H1 (cell line): ENCODE results near the gene GNB5. TPM values are rescaled to one million over a fixed set of nuclear protein-coding genes. Genes with fewer than 3 reads are reported as not detected.

Source experiments
- ATF3 ChIP-seq: IDR thresholded peaks from 2 replicates; pipeline ENCODE4 v1.6.1; 2011; ENCODE audit warnings: low read depth, mild to moderate bottlenecking, low read length; ENCODE audit not compliant: insufficient read depth
- BCL11A ChIP-seq, 2 experiments: IDR thresholded peaks; one replicate each; pipeline ENCODE4 v1.6.1; 2011; ENCODE audit warnings: low read depth in 2 of 2, low read length in 2 of 2, mild to moderate bottlenecking in 2 of 2
- BRCA1 ChIP-seq: IDR thresholded peaks from 2 replicates; pipeline ENCODE4 v1.6.1; 2012; ENCODE audit warnings: low read depth, low read length, improper control_type of control experiment
- EGR1 ChIP-seq: IDR thresholded peaks from 2 replicates; pipeline ENCODE4 v1.6.1; 2011; ENCODE audit warnings: low read depth, low read length, borderline replicate concordance
- GABPA ChIP-seq: IDR thresholded peaks from 2 replicates; pipeline ENCODE4 v1.6.1; 2011; ENCODE audit warnings: mild to moderate bottlenecking, low read length, moderate library complexity, borderline replicate concordance; ENCODE audit not compliant: insufficient read depth
- HDAC6 ChIP-seq: IDR thresholded peaks from one replicate; pipeline ENCODE4 v1.7.1; 2012; ENCODE audit warnings: low read depth, mild to moderate bottlenecking, inconsistent platforms, low read length, moderate library complexity
- JUND ChIP-seq: IDR thresholded peaks from 2 replicates; pipeline ENCODE4 v1.6.1; 2011; ENCODE audit warnings: mild to moderate bottlenecking, improper control_type of control experiment, low read length
- TBP ChIP-seq: IDR thresholded peaks from 2 replicates; pipeline ENCODE4 v1.6.1; 2011; ENCODE audit warnings: low read depth, low read length, improper control_type of control experiment
- polyA plus RNA-seq, 7 experiments: library from polyadenylated mRNA; depleted of rRNA in 3 of 7; stranded (reverse) in 5 of 7; unstranded in 2 of 7; fragments of >200 nt in 5 of 7; fragments of 200-250 nt in 2 of 7; gene quantifications; 1 replicate in 5 of 7; 2 replicates in 1 of 7; 4 replicates in 1 of 7; pipeline versions ENCODE4 v1.2.1 to v1.2.3, GENCODE V29; 2011 to 2013; ENCODE audit warnings: missing spikeins in 2 of 7, mixed read lengths in 2 of 7
- total RNA-seq: library from RNA; stranded (reverse); fragmentation: NEBNext Ultra II Directional; extraction: Animal tissue kit (Norgen Biotek cat#: 25700); gene quantifications from 2 replicates; pipeline ENCODE4 v1.2.1, GENCODE V29; 2021
- TF ChIP-seq, protein P1 (sequence below): fragments of 300-600 bp; sonication (generic); IDR thresholded peaks from 2 replicates; pipeline ENCODE4 v1.7.1; 2012; ENCODE audit warnings: low read length, moderate library complexity, mild to moderate bottlenecking, inconsistent platforms; ENCODE audit not compliant: insufficient replicate concordance

Gene GNB5
- total and polyA plus RNA-seq, 2 of the 8 experiments (the other 6 are each of a cell fraction or from before 2014, with no cell fraction given): 21.7 to 42.5 TPM

DNA sequence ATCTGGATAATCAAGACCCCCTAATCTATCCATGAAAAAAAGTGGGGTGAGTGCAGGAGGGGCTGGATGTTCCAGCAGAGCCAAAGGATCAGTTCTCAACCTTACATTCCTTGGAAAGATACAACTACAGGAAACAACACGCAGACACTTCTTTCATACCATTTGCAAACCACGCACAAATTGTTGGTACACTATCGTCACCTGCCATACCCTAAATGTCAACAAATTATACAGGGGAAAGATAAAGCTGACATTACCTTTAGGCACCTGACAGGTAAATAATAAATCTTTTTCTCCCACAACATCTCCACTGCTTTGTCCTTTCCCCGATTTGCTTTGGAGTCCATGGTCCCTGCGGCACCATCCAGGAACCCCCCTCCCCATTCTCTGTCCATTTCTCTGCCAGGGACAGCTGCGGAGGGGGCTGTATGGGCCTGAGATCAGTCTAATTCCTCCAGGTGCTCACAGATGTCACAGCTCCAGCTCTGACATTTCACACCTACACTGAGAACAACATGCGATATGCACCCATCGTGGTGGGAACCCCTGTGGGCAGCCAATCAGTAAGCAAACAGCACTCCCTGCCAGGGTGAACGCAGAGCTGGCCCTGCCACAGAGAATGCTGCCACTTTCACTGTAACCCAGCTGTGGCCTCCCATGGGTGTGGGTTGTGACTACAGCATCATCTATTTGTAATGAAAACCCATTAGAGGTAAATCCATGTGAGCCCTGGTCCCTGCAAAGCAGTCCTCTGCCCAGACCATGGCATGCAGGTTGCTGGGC, 41.0 kb downstream of the GNB5 start (continued):
- TF ChIP-seq, protein P1, sequence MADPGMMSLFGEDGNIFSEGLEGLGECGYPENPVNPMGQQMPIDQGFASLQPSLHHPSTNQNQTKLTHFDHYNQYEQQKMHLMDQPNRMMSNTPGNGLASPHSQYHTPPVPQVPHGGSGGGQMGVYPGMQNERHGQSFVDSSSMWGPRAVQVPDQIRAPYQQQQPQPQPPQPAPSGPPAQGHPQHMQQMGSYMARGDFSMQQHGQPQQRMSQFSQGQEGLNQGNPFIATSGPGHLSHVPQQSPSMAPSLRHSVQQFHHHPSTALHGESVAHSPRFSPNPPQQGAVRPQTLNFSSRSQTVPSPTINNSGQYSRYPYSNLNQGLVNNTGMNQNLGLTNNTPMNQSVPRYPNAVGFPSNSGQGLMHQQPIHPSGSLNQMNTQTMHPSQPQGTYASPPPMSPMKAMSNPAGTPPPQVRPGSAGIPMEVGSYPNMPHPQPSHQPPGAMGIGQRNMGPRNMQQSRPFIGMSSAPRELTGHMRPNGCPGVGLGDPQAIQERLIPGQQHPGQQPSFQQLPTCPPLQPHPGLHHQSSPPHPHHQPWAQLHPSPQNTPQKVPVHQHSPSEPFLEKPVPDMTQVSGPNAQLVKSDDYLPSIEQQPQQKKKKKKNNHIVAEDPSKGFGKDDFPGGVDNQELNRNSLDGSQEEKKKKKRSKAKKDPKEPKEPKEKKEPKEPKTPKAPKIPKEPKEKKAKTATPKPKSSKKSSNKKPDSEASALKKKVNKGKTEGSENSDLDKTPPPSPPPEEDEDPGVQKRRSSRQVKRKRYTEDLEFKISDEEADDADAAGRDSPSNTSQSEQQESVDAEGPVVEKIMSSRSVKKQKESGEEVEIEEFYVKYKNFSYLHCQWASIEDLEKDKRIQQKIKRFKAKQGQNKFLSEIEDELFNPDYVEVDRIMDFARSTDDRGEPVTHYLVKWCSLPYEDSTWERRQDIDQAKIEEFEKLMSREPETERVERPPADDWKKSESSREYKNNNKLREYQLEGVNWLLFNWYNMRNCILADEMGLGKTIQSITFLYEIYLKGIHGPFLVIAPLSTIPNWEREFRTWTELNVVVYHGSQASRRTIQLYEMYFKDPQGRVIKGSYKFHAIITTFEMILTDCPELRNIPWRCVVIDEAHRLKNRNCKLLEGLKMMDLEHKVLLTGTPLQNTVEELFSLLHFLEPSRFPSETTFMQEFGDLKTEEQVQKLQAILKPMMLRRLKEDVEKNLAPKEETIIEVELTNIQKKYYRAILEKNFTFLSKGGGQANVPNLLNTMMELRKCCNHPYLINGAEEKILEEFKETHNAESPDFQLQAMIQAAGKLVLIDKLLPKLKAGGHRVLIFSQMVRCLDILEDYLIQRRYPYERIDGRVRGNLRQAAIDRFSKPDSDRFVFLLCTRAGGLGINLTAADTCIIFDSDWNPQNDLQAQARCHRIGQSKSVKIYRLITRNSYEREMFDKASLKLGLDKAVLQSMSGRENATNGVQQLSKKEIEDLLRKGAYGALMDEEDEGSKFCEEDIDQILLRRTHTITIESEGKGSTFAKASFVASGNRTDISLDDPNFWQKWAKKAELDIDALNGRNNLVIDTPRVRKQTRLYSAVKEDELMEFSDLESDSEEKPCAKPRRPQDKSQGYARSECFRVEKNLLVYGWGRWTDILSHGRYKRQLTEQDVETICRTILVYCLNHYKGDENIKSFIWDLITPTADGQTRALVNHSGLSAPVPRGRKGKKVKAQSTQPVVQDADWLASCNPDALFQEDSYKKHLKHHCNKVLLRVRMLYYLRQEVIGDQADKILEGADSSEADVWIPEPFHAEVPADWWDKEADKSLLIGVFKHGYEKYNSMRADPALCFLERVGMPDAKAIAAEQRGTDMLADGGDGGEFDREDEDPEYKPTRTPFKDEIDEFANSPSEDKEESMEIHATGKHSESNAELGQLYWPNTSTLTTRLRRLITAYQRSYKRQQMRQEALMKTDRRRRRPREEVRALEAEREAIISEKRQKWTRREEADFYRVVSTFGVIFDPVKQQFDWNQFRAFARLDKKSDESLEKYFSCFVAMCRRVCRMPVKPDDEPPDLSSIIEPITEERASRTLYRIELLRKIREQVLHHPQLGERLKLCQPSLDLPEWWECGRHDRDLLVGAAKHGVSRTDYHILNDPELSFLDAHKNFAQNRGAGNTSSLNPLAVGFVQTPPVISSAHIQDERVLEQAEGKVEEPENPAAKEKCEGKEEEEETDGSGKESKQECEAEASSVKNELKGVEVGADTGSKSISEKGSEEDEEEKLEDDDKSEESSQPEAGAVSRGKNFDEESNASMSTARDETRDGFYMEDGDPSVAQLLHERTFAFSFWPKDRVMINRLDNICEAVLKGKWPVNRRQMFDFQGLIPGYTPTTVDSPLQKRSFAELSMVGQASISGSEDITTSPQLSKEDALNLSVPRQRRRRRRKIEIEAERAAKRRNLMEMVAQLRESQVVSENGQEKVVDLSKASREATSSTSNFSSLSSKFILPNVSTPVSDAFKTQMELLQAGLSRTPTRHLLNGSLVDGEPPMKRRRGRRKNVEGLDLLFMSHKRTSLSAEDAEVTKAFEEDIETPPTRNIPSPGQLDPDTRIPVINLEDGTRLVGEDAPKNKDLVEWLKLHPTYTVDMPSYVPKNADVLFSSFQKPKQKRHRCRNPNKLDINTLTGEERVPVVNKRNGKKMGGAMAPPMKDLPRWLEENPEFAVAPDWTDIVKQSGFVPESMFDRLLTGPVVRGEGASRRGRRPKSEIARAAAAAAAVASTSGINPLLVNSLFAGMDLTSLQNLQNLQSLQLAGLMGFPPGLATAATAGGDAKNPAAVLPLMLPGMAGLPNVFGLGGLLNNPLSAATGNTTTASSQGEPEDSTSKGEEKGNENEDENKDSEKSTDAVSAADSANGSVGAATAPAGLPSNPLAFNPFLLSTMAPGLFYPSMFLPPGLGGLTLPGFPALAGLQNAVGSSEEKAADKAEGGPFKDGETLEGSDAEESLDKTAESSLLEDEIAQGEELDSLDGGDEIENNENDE: no peak
- TF ChIP-seq GABPA (no peak), BRCA1 (no peak), ATF3 (no peak), EGR1 (no peak), HDAC6 (no peak), TBP (no peak), JUND (no peak), BCL11A (IDR thresholded peaks at IDR 0.05; ENCODE audit: low read depth in 2 of 2, low read length in 2 of 2) (no peak)
